NCI-H2107 treated with DMSO at 0.1 percent for 48 hours (cell line): ENCODE results near the gene ALKBH5.

ENCODE experiments used
- DNase-seq: peaks from one replicate; lab custom pipeline; 2025; ENCODE audit not compliant: unreplicated experiment; lab: John Stamatoyannopoulos, UW

The ALKBH5 gene

GRCh38 chr17:18258356-18259038, 74.9 kb downstream of the ALKBH5 start, which contains the start of gene FLII:
TSS of gene FLII (minus strand) at chr17:18258738. CDS start at chr17:18258690, 48 bp downstream.
- DNase-seq: no peak
